Activated CD8-positive, alpha-beta memory T cell treated with anti-CD3 and anti-CD28 coated beads for 48 hours (primary cell): Measurements from ENCODE around the gene LOXL1.

Experiments used
- DNase-seq, 3 experiments: peaks; one replicate each; pipeline ENCODE4 v3.0.0-alpha.2; 2020; ENCODE audit warnings: low read depth in 2 of 3, low spot score in 2 of 3

LOXL1 gene

GRCh38 chr15:73921254-73921925, 4.9 kb upstream of the LOXL1 start:
- no peak for DNase-seq

DNA sequence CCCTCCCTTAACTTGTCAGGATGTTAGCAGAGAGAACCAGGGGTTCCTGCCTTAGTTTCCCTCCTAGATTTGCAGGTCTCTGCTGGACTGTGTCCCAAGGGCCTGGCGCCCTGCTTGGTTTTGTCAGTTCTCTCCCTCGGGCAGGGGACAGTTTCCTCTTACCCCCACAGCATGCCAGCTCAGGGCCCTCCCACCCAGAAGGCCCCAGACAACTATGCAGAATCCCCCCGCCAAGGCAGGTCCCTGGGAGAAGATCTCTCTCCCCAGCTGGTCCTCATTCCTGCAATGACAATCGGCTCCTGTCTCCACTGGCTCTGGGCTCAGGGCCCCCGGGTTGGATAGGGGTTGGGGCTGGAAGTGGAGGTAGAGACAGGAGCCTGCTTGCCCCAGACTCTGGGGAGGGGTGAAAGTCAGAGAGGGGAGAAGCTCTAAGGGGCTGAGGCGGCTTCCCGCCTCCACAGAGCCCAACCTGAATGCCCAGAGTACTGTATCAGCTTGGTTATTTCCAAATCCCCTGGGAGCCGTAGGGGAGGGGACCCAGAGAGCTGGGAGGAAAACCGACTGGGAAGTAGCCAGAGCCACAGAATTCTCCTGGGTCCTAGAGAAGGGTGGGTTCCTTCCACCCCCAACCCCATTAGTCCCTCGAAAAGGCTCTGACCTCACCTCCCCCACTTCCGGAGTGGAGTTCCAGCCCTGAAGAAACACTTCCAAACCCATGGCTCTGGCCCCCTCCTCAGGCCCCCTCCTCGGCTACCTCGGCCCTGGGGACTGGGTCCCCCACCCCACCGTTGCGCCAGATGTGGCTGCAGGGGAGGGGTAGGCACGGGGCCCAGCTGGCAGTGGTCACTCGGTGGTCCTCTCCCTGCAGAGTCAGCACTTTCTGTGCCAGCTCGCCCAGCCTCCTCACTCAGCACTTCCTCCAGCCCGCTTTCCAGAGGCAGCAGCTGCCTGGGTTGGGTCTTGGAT, 3.8 kb upstream of the LOXL1 start:
- no peak for DNase-seq

- no peak for DNase-seq
These were observed 3.1 kb upstream of the LOXL1 start for GRCh38 chr15:73923156-73923487.

GRCh38 chr15:73923488-73924164, 2.6 kb upstream of the LOXL1 start:
- no peak for DNase-seq

DNA sequence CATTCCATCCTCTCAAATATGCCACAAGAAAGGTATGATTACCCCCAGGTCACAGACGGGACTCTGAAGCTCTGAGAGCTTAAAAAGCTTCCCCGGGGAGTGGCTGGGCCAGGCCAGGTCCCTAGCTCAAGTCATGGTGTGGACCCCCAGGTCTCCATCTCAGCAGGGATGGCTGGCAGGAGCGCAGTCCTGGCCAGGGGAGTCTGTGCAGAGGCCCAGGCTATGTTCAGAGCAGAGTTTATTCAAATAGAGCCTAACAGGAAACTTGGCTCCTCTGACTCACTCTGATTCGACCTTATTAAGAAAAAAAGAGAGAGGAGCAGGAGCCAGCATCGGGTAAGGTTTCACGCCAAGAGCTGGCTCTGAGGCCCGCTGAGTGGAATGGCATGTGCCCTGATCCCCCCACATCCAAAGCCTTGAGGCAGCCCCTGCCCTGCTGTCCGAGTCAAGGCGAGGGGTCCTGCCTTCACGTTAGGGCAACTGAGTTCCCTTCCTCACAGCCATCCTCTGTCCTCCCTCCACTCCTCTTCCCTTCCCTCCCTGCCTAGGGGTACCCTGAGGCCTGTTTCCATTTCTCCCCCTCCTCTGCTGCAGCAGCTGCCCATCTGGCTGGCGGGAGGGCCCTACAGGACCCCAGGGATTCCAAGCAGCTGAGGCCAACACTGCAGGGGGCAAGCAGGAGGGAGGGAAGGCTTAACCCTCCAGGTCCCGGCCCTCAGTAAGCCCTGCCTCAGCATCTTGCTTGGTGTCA, 1.9 kb upstream of the LOXL1 start:
- DNase-seq, result no peak

GRCh38 chr15:73925848-73926218, 429 bp upstream of the LOXL1 start:
- no peak for DNase-seq

- DNase-seq, result no peak
These were observed 777 bp downstream of the LOXL1 start for GRCh38 chr15:73927003-73927475.

GRCh38 chr15:73927476-73928240, 1.4 kb downstream of the LOXL1 start:
- peak; percentile 47 to 61 (median 54) for DNase-seq

- DNase-seq, result no peak
These were observed 1.9 kb downstream of the LOXL1 start for GRCh38 chr15:73928241-73928579.

DNA sequence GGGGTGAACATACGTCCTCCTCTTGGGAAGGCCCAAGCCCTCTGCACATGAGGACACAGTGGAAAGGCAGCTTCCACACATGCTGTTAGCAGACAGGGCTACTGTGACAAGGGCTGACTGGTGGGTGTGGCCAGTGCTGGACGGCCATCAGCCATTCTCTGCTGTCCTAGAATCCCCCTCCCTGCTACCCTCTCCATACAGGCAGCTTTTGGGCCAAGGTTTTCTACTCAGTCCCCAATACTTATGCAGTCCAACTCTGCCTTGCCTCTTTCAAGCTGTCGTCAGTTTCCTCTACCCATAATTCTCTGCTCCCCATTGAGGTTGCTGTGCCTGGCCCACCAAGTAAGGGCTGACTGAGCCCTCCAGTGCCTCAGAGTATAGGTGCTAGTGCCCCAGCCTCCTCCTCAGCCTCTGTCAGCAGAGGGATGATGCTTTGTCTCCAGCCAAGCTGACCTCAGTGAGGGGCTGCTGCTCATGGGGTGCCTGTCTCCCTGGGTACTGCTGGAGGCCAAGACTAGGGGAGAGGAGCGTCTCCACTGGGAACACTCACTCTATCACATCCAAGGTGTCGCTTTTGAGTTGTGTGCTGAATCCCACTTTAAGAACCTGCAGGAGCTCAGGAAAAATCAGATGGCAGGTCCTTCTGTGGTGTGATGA, 2.8 kb downstream of the LOXL1 start:
- DNase-seq, result no peak

GRCh38 chr15:73930371-73930770, 4.1 kb downstream of the LOXL1 start:
- no peak for DNase-seq

GRCh38 chr15:73930790-73931281, 4.6 kb downstream of the LOXL1 start:
- no peak for DNase-seq

GRCh38 chr15:73931441-73931840, 5.2 kb downstream of the LOXL1 start:
- DNase-seq, result no peak

DNA sequence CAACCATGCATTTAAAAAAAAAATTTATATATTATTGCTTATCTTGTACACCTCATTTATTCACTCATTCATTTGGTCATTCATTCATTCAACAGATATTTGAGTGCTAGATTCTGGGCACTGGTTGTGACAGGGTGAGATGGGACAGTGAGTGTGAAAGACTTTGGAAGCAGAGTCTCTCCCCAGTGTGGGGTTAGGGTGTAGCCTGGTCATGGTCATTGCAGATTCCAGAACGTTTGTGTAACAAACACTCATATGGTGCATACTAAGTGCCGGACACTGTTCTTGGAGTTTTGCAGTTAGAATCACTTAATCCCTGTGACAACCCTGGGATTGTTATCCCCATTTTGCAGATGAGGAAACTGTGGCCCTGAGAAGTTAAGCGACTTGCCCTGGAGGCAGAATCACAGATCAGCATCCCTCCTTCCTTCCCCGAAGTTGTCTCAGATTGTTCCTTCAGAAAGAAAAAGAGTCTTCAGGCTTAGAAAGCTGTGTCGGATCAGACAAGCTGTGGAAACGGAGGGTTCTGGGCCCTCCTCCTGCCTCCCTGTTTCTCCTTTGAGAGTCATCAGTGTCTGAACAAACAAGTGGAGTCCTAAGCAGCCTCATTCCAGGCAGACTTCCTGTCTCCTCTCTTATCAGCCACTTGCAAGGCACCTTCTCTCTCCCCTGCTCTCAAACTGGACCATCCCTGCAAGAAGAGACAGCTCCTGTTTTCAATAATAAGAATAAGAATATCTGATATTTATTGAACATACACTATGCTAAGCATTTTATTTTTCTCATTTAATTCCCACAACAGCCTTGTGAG, 6.3 kb downstream of the LOXL1 start:
- DNase-seq, result no peak

DNA sequence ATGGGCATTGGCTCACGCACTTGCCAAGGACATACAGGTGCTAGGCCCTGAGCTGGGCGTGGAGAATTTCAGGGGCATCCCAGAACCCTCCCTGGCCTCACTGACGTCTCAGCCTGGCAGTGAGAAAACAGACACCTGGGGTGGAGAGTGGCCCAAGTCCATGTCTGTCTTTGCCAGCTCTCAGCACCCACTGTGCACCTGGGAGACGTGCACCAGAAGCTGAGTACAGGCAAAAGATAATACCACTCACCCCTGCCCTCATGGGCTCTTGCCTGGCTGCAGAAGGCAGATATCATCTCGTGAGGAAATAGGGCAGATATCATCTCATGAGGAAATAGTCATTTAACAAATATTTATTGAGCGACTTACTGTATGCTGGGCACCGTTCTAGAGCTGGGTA, 8.0 kb downstream of the LOXL1 start:
- no peak for DNase-seq

GRCh38 chr15:73935547-73935946, 9.3 kb downstream of the LOXL1 start:
- DNase-seq, result no peak

DNA sequence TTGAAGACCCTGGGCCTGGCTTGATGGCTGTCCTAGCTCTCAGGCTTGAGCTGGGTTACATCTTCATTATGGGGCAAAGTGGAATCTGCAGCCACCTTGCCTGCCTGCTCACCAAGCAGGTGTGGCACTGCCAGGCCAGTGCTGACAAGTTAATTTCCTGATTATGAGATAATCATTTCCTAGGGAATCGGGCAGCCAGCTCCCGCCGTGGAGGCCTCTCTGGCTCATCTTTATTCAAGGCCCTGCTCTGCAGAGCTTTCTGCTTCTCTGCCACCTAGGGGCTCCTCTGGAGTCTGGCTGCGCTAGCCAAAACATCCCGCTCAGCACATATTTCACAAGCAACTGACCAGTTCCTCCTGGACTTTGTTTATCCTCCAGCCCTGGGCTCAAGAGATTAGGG, 9.9 kb downstream of the LOXL1 start:
- DNase-seq, result no peak

- DNase-seq, result no peak
These were observed 10.5 kb downstream of the LOXL1 start for GRCh38 chr15:73936588-73937290.
